Renal cortical epithelial cell (primary cell): ENCODE data around the gene ABCA5. TPM values are rescaled to one million over a fixed set of nuclear protein-coding genes. Genes with fewer than 3 reads are reported as not detected.
"Not testable (repeated sequence)": the region's sequence is repeated elsewhere in the genome, so short reads cannot be mapped to it uniquely, and the experiment has no call there.

ENCODE experiments used
- DNase-seq: peaks from one replicate; pipeline ENCODE4 v3.0.0-alpha.2; 2011; ENCODE audit warnings: low read depth
- total RNA-seq: library from RNA; depleted of rRNA; stranded (reverse); fragments of >200 nt; gene quantifications from 2 replicates; pipeline ENCODE4 v1.2.3, GENCODE V29; 2014

The ABCA5 gene
- total RNA-seq, 1 donor from 2014 or later = 10.4 TPM

DNA sequence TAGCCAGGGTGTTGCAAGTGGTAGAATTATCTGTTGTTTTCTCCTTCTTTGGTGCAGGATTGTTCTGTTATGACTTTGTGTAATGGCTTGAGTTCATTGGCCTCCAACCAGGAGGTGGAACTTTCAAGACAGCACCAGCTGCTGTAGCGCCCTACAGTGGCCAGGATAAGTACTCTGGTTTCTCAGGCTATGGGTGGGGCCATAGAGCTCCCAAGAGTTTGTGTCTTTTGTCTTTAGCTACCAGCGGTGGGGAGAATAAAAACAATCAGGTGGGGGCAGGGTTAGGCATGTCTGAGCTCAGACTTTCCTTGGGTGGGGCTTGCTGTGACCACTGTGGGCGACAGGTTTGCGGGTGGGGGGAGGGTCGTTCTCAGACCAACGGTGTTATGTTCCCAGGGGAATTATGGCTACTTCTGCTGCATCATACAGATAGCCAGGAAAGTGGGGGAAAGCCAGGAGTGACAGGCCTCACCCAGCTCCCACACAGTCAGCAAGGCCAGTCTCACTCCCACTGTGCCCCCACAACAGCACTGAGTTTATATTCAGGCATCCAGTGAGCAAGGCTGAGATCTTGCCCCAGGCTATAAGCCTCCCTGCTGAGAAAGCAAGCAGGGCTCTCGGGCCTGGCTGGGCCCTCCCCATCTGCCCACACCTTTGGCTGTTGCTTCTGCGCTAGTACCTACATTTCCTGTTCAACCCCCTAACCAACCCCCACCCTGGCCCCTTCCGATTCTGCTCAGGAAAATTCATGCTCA lies 113.7 kb downstream of the ABCA5 start:
- no peak for DNase-seq

DNA sequence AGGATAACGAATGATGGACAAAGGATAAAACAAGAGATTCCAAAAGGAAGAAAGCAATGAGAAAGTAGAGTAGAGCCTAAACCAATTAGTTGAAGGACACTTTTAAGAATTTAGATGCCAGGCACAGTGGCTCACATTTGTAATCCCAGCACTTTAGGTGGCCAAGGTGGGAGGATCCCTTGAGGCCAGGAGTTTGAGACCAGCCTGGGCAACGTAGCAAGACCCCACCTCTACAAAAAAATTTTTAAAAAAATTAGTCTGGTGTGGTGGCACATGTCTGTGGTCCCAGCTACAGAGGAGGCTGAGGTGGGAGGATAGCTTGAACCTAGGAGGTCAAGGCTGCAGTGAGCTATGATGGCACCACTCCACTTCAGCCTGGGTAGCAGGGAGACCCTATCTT lies 118.3 kb downstream of the ABCA5 start:
- DNase-seq = no peak

DNA sequence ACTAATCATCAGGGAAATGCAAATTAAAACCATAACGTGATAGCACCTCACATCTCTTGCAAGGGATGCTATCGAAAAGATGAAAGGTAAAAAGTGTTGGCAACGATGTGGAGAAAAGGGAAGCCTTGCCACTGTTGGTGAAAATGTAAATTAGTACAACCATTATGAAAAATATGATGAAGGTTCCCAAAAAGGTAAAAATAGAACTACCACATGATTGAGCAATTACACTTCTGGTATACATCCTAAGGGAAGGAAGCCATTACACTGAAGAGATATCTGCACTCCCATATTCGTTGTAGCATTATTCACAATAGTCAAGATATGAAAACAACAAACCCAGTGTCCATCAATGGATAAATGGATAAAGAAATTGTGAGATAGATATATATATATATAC lies 119.8 kb downstream of the ABCA5 start:
- DNase-seq = no peak

DNA sequence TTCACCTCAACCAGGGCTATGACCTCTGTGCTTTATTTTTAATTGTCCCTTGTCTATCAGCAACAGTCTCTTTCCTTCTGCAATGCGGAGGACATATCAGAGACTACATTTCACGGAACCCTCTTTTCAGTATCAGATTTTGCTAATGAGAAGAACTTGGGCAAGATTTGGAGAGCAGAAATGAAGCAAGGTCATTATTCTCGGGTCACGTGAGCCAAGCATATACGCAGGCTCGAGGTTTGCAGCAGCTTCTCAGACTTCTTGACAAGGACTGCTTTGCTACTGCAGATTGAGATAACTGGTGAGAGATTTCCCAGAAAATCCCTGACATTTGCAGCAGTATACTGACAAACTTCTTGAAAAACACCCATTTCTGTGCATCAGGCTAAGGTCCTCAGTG lies 128.7 kb downstream of the ABCA5 start:
- DNase-seq = no peak

DNA sequence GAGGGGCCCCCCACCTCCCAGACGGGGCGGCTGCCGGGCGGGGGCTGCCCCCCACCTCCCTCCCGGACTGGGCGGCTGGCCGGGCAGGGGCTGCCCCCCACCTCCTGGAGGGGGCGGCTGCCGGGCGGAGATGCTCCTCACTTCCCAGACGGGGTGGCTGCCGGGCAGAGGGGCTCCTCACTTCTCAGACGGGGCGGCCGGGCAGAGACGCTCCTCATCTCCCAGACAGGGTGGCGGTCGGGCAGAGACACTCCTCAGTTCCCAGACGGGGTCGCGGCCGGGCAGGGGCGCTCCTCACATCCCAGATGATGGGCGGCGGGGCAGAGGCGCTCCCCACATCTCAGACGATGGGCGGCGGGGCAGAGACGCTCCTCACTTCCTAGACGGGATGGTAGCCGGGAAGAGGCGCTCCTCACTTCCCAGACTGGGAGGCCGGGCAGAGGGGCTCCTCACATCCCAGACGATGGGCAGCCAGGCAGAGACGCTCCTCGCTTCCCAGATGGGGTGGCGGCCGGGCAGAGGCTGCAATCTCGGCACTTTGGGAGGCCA lies 130.8 kb downstream of the ABCA5 start:
- DNase-seq = not testable (repeated sequence)

Other genes with a start within 250 kb of the ABCA5 start
- gene ABCA6, start 185.2 kb downstream of the ABCA5 start, total RNA-seq = 0.50 TPM in 1 of 2 replicates, not detected in the other
- gene ABCA10, start 98.3 kb downstream of the ABCA5 start, total RNA-seq = 0.55 TPM in 1 of 2 replicates, not detected in the other
- gene MAP2K6, start 87.6 kb upstream of the ABCA5 start, total RNA-seq = 1.2 and 3.3 TPM in 2 replicates